ENCODE data around the gene ZHX3. TPM values are rescaled to one million over a fixed set of nuclear protein-coding genes. Genes with fewer than 3 reads are reported as not detected.

ZHX3 gene
- total and polyA plus RNA-seq, 8 donors, result 6.6 to 59.3 (median 18.7) TPM

DNA sequence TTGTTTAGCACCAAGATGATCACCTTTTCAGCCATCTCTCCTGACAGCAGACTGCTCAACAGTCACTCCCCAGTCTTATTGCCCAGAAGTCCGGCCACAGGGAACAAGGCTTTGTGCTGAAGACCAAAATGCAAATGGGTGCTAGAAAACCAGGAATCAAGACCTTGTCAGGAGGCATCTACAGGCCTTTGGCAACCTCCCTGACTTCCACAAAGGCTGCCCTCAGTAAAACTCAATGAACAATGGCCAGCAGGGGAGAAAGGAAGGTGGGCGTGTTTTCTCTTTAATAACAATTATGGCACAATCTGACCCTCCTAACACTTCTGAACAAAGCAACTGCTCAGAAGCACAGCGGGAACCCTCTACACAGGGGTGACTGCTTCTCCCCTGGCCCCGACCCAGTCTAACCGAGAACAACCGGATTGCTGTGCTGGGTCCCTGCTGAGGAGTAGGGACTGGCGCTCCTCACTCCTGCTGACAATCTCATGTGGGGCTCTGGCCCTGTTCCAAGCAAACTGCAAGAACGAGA, 138.6 kb downstream of the ZHX3 start:
- H3K4me1 ChIP-seq, result peaks cover 0 to 60% (median 35%) of the 10 kb centered on the region in 4 donors
- H3K27ac ChIP-seq, result peak overlapping the region in 4 of 5 donors; percentile 15 to 69 (median 52)
- no peak overlapping the region for H3K4me3 ChIP-seq
- peak in 1 of 2 donors; percentile 24 for DNase-seq
- no peaks in the 10 kb centered on the region for H3K27me3 ChIP-seq
- H3K9me3 ChIP-seq, result no peaks in the 10 kb centered on the region
- intact Hi-C loops (cut with DNase I; ENCODE audit: low total_unique reads), result loop anchor here (10.0 kb wide), 1 partner anchor 46 kb away; no protein-coding TSS in a partner anchor
- H3K36me3 ChIP-seq, result peaks cover 13 to 54% (median 47%) of the 10 kb centered on the region in 4 donors
- TF ChIP-seq POLR2A (IDR thresholded peaks at IDR 0.05), result no peak
- 55 to 74% (median 67%) methylated on average over 6 to 8 of the region's 8 CpGs for WGBS, 5 donors

DNA sequence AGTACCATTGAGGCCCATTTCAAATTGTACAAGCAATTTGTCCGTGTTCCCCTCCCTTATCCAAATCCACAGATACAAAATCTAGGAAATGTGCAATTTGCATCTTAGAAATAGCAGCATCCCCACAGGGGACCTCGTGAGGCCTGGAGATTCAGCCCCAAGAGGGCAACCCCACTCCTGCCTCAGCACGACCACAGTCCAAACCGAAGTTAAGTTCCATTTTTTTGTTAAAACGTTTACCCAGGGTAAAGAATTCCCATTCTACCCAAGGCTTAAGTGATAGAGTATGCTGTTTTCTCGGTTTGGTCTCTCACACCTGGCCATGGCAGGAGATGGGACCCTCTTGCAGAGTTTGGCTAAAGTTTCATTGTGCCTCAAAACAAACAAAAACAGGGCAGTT, 139.0 kb downstream of the ZHX3 start:
- Histone ChIP-seq H3K4me3 (no peak overlapping the region), H3K27me3 (no peaks in the 10 kb centered on the region), H3K36me3 (peaks cover 18 to 54% (median 48%) of the 10 kb centered on the region in 4 donors), H3K27ac (peak overlapping the region in 4 of 5 donors; percentile 15 to 69 (median 52)), H3K4me1 (peaks cover 4 to 65% (median 40%) of the 10 kb centered on the region in 4 donors), H3K9me3 (no peaks in the 10 kb centered on the region)
- 67 to 79% (median 75%) methylated on average over 6 of the region's 6 CpGs for WGBS, 5 donors
- TF ChIP-seq EP300 (IDR thresholded peaks at IDR 0.05), result no peak
- no peak for TF ChIP-seq POLR2AphosphoS5 (IDR thresholded peaks at IDR 0.05)
- intact Hi-C loops (cut with DNase I; ENCODE audit: low total_unique reads), result loop anchor here (10.0 kb wide), 1 partner anchor 46 kb away; no protein-coding TSS in a partner anchor
- DNase-seq, result no peak

DNA sequence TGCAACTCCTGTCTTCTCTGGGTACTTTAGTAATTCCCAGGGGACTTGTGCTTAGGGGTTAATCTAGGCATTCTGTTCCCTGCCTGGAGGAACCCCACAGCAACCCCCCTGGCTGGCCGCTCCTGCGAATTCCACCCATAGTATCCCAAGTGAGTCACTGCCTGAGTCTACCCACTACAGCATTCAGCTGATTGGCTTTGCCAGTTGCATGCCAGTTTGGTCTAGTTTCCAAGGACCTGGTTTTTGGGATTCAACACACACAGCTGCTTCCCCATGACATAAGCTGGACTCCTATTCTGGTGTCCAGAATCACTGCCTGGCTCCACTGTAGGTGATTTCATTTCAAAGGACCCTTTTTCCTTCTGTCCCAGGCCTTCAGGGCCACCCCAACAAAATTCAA, 139.9 kb downstream of the ZHX3 start:
- intact Hi-C loops (cut with DNase I; ENCODE audit: low total_unique reads), result loop anchor here (10.0 kb wide), 1 partner anchor 47 kb away; no protein-coding TSS in a partner anchor
- no peaks in the 10 kb centered on the region for H3K27me3 ChIP-seq
- H3K27ac ChIP-seq, result peak overlapping the region in 4 of 5 donors; percentile 47 to 84 (median 62)
- 52 to 81% (median 78%) methylated on average over 2 of the region's 2 CpGs for WGBS, 5 donors
- peak in 2 of 3 donors; percentile 53 to 61 for TF ChIP-seq POLR2AphosphoS5 (IDR thresholded peaks at IDR 0.05)
- TF ChIP-seq, protein P1, sequence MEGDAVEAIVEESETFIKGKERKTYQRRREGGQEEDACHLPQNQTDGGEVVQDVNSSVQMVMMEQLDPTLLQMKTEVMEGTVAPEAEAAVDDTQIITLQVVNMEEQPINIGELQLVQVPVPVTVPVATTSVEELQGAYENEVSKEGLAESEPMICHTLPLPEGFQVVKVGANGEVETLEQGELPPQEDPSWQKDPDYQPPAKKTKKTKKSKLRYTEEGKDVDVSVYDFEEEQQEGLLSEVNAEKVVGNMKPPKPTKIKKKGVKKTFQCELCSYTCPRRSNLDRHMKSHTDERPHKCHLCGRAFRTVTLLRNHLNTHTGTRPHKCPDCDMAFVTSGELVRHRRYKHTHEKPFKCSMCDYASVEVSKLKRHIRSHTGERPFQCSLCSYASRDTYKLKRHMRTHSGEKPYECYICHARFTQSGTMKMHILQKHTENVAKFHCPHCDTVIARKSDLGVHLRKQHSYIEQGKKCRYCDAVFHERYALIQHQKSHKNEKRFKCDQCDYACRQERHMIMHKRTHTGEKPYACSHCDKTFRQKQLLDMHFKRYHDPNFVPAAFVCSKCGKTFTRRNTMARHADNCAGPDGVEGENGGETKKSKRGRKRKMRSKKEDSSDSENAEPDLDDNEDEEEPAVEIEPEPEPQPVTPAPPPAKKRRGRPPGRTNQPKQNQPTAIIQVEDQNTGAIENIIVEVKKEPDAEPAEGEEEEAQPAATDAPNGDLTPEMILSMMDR (IDR thresholded peaks at IDR 0.05), result no peak
- H3K36me3 ChIP-seq, result peaks cover 19 to 50% (median 47%) of the 10 kb centered on the region in 4 donors
- H3K4me1 ChIP-seq, result peaks cover 11 to 73% (median 47%) of the 10 kb centered on the region in 4 donors
- H3K4me3 ChIP-seq, result no peak overlapping the region
- H3K9me3 ChIP-seq, result no peaks in the 10 kb centered on the region
- peak; percentile 22 to 26 for DNase-seq

DNA sequence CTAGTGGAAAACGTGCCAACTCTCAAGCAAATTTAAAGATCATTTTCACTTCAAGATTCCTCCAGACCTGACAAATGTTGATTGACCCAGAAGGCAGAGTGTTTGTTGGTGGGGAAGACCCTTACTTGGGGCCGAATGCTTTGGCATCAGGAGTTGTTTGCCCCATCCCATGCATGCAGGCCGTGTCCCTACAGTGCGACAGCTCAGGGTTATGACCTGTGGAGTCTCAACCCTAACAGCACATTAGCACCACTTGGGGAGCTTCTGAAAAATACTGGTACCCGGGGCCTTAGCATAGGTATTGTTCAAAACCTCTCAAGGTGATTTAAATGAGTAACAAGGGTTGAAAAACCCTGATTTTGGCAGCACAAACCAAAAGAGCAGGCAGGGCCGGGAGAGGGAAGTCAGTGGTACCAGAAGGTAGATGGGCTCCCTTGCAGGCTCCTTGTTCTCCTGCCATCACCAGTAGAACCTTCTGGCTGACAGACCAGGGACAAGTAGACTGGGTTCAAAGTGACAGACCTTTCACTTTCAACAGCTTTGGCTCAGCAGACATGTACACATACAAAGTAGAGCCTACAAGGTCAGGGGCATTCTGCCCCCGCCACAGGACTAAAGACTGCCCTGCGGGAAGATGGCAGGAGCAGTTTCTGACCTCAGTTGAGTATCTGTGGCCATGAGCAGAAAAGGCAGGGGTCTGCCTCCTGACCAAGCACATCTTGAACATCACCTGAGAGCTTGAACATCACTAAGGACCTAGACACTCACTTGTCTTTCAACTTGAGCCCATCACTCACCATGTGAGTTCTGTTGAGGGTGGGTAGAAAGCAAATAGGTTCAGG, 140.6 kb downstream of the ZHX3 start:
- Histone ChIP-seq H3K27me3 (no peaks in the 10 kb centered on the region), H3K36me3 (peaks cover 18 to 52% (median 47%) of the 10 kb centered on the region in 4 donors), H3K27ac (peak overlapping the region in 4 of 5 donors; percentile 41 to 84 (median 58)), H3K9me3 (no peaks in the 10 kb centered on the region), H3K4me3 (no peak overlapping the region), H3K4me1 (peaks cover 16 to 80% (median 54%) of the 10 kb centered on the region in 4 donors)
- 75 to 87% (median 85%) methylated on average over 8 of the region's 8 CpGs for WGBS, 5 donors
- TF ChIP-seq POLR2AphosphoS5 (IDR thresholded peaks at IDR 0.05), result no peak
- TF ChIP-seq POLR2A (IDR thresholded peaks at IDR 0.05), result no peak
- TF ChIP-seq, protein P1 (IDR thresholded peaks at IDR 0.05), result no peak
- no peak for TF ChIP-seq EP300 (IDR thresholded peaks at IDR 0.05)
- intact Hi-C loops (cut with DNase I; ENCODE audit: low total_unique reads), result loop anchor here (10.0 kb wide), 1 partner anchor 48 kb away; no protein-coding TSS in a partner anchor
- peak; percentile 1 to 21 for DNase-seq

DNA sequence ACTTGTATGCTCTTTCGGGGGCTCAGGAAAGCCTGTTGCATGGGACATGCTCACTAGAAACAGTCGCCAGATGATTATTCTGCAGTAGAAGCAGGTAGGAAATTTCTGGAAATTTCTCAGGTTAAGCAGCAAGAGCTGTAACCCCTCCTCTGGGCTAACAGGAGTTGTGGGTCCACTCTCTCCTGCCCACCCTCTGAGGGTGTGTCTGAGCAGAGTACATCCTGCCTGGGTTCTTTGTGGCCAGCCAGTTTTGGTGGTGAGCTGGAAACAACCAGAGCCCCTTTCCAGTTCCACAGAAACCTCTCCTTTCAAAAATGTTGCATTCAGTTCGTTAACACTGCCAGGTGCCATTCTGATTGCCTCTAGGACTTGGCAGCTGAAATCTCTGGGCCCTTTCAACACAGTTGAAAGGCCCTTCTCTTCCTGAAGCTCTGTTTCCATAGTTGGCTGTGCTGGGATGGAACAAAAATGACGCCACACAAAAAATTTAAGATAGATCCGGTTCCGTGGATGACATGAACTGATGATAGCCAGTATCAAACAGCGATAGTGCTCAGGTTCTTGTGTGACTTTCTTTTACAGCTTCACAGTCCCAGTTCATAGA, 141.7 kb downstream of the ZHX3 start:
- H3K36me3 ChIP-seq, result peaks cover 23 to 63% (median 54%) of the 10 kb centered on the region in 4 donors
- TF ChIP-seq, protein P1 (IDR thresholded peaks at IDR 0.05), result no peak
- H3K9me3 ChIP-seq, result no peaks in the 10 kb centered on the region
- H3K27me3 ChIP-seq, result no peaks in the 10 kb centered on the region
- H3K27ac ChIP-seq, result peak overlapping the region in 4 of 5 donors; percentile 41 to 84 (median 58)
- peaks cover 16 to 81% (median 58%) of the 10 kb centered on the region in 4 donors for H3K4me1 ChIP-seq
- WGBS, 5 donors, result 72 to 96% (median 87%) methylated on average over 7 of the region's 7 CpGs
- no peak for DNase-seq
- intact Hi-C loops (cut with DNase I; ENCODE audit: low total_unique reads), result loop anchor here (10.0 kb wide), 1 partner anchor 49 kb away; no protein-coding TSS in a partner anchor
- H3K4me3 ChIP-seq, result no peak overlapping the region

Measured in stomach (tissue), 9 donors.